ENCODE results near the gene PCDHGB4.
A peak's percentile ranks its signal among the peaks of the same experiment; 100 is the strongest.
"Not testable (repeated sequence)": the region's sequence is repeated elsewhere in the genome, so short reads cannot be mapped to it uniquely, and the experiment has no call there.

Gene PCDHGB4

GRCh38 chr5:141387557-141388311, at the start of gene PCDHGB4:
PCDHGB4 (plus strand) TSS chr5:141387698; CDS start chr5:141387885, 187 bp downstream.
- peak; percentile 39 for DNase-seq

DNA sequence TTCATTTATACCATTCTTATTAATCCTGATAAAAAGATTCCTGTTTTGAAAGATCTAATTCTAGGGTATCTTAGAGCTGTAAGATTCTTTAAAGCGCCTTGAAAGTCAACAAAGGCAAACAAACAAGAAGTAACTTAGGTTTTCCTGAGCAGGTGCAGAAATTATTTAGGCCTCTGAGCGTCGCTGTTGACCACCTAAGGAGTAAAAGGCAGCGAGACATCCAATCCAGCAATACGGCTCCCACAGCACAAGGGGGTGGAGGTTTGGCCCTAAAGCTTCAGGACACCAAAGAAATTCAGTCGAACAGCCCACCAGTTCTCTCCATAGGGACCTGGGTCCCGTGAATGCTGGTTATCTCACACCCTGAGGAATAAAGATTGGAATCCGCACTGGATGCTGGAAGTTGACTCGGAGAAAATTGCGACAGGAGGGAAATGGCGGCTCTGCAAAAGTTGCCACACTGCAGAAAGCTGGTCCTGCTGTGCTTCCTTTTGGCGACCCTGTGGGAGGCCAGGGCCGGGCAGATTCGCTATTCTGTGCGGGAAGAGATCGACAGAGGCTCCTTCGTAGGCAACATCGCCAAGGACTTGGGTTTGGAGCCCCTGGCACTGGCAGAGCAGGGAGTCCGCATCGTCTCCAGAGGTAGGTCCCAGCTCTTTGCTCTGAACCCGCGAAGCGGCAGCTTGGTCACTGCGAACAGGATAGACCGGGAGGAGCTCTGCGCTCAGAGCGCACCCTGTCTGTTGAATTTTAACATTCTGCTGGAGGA, 48.8 kb upstream of the PCDHGB4 start, which contains the start of gene PCDHGA2:
Gene PCDHGA2 (plus strand): TSS at position 223 of the 769 bp plus-strand sequence.
- DNase-seq: peak; percentile 9

GRCh38 chr5:141340781-141341354, 46.6 kb upstream of the PCDHGB4 start:
- DNase-seq: not testable (repeated sequence)

GRCh38 chr5:141342773-141343172, 44.7 kb upstream of the PCDHGB4 start:
- DNase-seq: no peak

- peak; percentile 30 for DNase-seq
Observed at GRCh38 chr5:141343242-141343952, 44.1 kb upstream of the PCDHGB4 start, which contains the start of gene PCDHGA3. PCDHGA3 (plus strand) TSS chr5:141343829; CDS start chr5:141344034, 205 bp downstream.

DNA sequence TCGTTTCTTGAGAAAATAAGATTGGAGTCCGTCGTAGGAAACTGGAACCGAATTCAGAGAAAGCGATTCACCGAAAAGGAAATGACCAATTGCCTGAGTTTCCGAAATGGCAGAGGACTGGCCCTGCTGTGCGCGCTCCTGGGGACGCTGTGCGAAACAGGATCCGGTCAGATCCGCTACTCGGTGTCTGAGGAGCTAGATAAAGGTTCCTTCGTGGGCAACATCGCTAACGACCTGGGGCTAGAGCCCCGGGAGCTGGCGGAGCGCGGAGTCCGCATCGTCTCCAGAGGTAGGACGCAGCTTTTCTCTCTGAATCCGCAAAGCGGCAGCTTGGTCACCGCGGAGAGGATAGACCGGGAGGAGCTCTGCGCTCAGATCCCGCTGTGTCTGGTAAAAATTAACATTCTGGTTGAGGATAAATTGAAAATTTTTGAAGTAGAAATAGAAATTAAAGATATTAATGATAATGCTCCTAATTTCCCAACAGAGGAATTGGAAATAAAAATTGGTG, 43.5 kb upstream of the PCDHGB4 start:
- no peak for DNase-seq

DNA sequence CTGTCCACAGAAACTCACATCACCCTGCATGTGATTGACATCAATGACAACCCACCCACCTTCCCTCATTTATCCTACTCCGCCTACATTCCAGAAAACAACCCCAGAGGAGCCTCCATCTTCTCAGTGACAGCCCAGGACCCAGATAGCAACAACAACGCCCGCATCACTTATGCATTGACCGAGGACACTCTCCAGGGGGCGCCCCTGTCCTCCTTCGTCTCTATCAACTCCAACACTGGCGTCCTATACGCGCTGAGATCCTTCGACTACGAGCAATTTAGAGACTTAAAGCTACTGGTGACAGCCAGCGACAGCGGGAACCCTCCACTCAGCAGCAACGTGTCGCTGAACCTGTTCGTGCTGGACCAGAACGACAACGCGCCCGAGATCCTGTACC, 42.2 kb upstream of the PCDHGB4 start:
- DNase-seq: no peak

DNA sequence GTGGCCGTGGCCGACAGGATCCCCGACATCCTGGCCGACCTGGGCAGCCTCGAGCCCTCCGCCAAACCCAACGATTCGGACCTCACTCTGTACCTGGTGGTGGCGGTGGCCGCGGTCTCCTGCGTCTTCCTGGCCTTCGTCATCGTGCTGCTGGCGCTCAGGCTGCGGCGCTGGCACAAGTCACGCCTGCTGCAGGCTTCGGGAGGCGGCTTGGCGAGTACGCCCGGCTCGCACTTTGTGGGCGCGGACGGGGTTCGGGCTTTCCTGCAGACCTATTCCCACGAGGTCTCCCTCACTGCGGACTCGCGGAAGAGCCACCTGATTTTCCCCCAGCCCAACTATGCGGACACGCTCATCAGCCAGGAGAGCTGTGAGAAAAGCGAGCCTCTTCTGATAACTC, 41.5 kb upstream of the PCDHGB4 start:
- DNase-seq: not testable (repeated sequence)

DNA sequence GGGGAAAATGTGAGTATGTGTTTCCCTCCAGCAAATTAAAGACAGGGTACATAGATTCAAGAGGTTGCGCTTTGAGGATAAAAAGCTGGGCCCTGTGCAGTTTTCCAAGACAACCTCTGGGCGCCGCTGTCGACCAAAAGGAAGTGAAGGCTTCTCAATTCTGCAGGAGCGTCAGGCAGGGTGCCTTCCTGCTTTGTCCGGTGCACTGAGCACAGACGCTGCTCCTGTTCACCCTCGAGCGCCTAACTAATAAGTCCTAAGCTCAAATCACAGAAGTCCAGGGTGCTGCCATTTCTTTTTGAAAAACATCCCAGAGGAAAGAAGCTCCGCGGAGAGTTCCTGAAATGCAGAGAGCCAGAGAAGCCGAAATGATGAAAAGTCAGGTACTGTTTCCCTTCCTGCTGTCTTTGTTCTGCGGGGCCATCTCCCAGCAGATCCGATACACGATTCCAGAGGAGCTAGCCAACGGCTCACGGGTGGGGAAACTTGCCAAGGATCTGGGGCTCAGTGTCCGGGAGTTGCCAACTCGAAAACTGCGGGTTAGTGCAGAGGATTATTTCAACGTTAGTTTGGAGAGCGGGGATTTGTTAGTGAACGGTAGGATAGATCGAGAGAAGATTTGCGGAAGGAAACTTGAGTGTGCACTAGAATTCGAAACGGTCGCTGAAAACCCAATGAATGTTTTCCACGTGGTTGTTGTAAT, 37.4 kb upstream of the PCDHGB4 start, which contains the start of gene PCDHGB1:
Gene PCDHGB1 (plus strand): TSS at position 183 of the 703 bp plus-strand sequence. CDS start 162 bp downstream, at position 345.
- DNase-seq: peak; percentile 35

- no peak for DNase-seq
Observed at GRCh38 chr5:141351591-141351990, 35.9 kb upstream of the PCDHGB4 start.

GRCh38 chr5:141354900-141355469, 32.5 kb upstream of the PCDHGB4 start, which contains the start of gene PCDHGA4:
PCDHGA4 (plus strand) TSS chr5:141355021; CDS start chr5:141355108, 87 bp downstream.
- no peak for DNase-seq

- DNase-seq: no peak
Observed at GRCh38 chr5:141355641-141356040, 31.9 kb upstream of the PCDHGB4 start.

DNA sequence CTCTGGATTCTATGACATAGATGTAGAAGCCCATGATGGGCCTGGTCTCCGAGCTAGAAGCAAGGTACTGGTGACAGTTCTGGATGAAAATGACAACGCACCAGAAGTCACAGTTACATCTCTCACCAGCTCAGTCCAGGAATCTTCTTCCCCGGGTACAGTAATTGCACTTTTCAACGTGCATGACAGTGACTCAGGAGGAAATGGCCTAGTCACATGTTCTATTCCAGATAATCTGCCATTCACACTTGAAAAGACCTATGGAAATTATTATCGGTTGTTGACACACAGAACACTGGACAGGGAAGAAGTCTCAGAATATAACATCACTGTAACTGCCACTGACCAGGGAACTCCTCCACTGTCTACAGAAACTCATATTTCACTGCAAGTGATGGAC, 31.4 kb upstream of the PCDHGB4 start:
- no peak for DNase-seq

- no peak for DNase-seq
Observed at GRCh38 chr5:141356950-141357349, 30.5 kb upstream of the PCDHGB4 start.

- DNase-seq: peak; percentile 16
Observed at GRCh38 chr5:141359790-141360426, 27.6 kb upstream of the PCDHGB4 start, which contains the start of gene PCDHGB2. PCDHGB2 (plus strand) TSS chr5:141359994; CDS start chr5:141360136, 142 bp downstream.

GRCh38 chr5:141360685-141361084, 26.8 kb upstream of the PCDHGB4 start:
- DNase-seq: no peak

DNA sequence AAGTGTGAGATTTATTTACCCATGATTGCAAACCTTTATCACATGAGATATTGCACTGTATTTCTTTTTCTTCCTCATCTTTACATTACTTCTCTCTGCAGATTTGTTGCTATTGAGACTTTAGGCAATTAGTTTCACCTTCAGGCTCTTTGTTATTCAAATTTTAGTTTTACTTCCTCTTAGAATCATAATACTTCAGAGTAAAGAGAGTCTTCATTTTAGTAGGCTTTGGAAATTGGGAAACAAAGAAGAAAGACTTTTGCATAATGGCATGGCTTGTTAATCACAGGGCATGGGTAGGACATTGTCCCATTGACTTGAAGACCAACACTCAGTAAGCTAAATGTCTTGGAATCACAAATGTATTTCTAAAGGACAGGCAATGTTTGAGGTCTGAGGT, 24.8 kb upstream of the PCDHGB4 start:
- no peak for DNase-seq

GRCh38 chr5:141363952-141364660, 23.4 kb upstream of the PCDHGB4 start, which contains the start of gene PCDHGA5:
PCDHGA5 (plus strand) TSS chr5:141364162; CDS start chr5:141364331, 169 bp downstream.
- DNase-seq: no peak

DNA sequence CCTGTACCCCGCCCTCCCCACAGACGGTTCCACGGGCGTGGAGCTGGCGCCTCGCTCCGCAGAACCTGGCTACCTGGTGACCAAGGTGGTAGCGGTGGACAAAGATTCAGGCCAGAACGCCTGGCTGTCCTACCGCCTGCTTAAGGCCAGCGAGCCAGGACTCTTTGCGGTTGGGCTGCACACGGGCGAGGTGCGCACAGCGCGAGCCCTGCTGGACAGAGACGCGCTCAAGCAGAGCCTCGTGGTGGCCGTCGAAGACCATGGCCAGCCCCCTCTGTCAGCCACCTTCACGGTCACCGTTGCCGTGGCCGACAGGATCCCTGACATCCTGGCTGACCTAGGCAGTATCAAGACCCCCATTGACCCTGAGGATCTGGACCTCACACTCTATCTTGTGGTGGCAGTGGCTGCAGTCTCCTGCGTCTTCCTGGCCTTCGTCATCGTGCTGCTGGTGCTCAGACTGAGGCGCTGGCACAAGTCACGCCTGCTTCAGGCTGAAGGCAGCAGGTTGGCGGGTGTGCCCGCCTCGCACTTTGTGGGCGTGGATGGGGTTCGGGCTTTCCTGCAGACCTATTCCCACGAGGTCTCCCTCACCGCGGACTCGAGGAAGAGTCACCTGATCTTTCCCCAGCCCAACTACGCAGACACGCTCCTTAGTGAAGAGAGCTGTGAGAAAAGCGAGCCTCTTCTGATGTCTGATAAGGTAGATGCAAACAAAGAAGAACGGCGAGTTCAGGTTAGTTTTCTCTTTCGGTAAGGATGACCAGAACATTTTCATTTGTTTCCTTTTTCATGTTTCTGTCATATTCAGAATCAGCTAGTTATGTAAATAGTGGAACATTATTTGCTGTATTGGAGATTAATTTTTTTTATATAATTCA, 21.2 kb upstream of the PCDHGB4 start:
- no peak for DNase-seq

Measured in activated CD4-positive, alpha-beta T cell treated with anti-CD3 and anti-CD28 coated beads, Interleukin-2, Interleukin-6, amounts not matched to agents 100 ng/mL and 50 ng/mL, durations not matched to agents 16 hours and 8 hours (primary cell).